Mesenchymal stem cell (in vitro differentiated cells and primary cell): ENCODE results near the gene SHQ1.

Source experiments
- DNase-seq: peaks from one replicate; pipeline ENCODE4 v3.0.0-alpha.2; 2013
- H2AFZ ChIP-seq: one replicate; pipeline ENCODE4 v1.6.1; 2013; ENCODE audit warnings: low read depth, mild to moderate bottlenecking, control low read depth, inconsistent platforms, low read length, moderate library complexity
- H2AK5ac ChIP-seq: 2 replicates; pipeline ENCODE4 v1.6.1; 2013; ENCODE audit warnings: low read length, moderate library complexity, mild to moderate bottlenecking, inconsistent platforms; ENCODE audit not compliant: severe bottlenecking
- H2BK120ac ChIP-seq: one replicate; pipeline ENCODE4 v1.6.1; 2013; ENCODE audit warnings: low read depth, mild to moderate bottlenecking, inconsistent platforms, low read length, moderate library complexity
- H2BK12ac ChIP-seq, 2 experiments: one replicate each; pipeline ENCODE4 v1.6.1; 2013; ENCODE audit warnings: inconsistent platforms in 2 of 2, low read length in 2 of 2, mild to moderate bottlenecking in 2 of 2, moderate library complexity in 2 of 2, control low read depth in 1 of 2
- H2BK15ac ChIP-seq: one replicate; pipeline ENCODE4 v1.6.1; 2013; ENCODE audit warnings: mild to moderate bottlenecking, low read depth, inconsistent platforms; ENCODE audit not compliant: poor library complexity, severe bottlenecking
- H2BK5ac ChIP-seq: 2 replicates; pipeline ENCODE4 v1.6.1; 2013; ENCODE audit warnings: low read depth, mild to moderate bottlenecking, low read length, control low read depth, inconsistent platforms; ENCODE audit not compliant: poor library complexity, severe bottlenecking
- H3K14ac ChIP-seq, 2 experiments: one replicate each; pipeline ENCODE4 v1.6.1; 2013; ENCODE audit warnings: inconsistent platforms in 2 of 2, low read length in 2 of 2, control low read depth in 1 of 2, mild to moderate bottlenecking in 1 of 2, moderate library complexity in 1 of 2
- H3K18ac ChIP-seq, 2 experiments: one replicate each; pipeline ENCODE4 v1.6.1; 2013; ENCODE audit warnings: inconsistent platforms in 2 of 2, low read length in 2 of 2, control low read depth in 1 of 2, low read depth in 1 of 2, mild to moderate bottlenecking in 1 of 2
- H3K23ac ChIP-seq, 2 experiments: one replicate each; pipeline ENCODE4 v1.6.1; 2013; ENCODE audit warnings: inconsistent platforms in 2 of 2, low read length in 2 of 2, mild to moderate bottlenecking in 2 of 2, moderate library complexity in 2 of 2, control low read depth in 1 of 2
- H3K27ac ChIP-seq: 2 replicates; pipeline ENCODE4 v1.5.1; 2013; ENCODE audit warnings: mild to moderate bottlenecking, moderate library complexity, low read length, control low read depth, inconsistent platforms; ENCODE audit not compliant: poor library complexity, severe bottlenecking
- H3K27me3 ChIP-seq, 2 experiments: 2 replicates each; pipeline versions ENCODE4 v1.6.1 to v1.7.0; 2013; ENCODE audit warnings: low read length in 2 of 2, mild to moderate bottlenecking in 2 of 2, moderate library complexity in 2 of 2, control low read depth in 1 of 2, inconsistent platforms in 1 of 2; ENCODE audit not compliant: control insufficient read depth in 1 of 2, insufficient read depth in 1 of 2
- H3K36me3 ChIP-seq, 2 experiments: 2 replicates each; pipeline versions ENCODE4 v1.6.1 to v1.7.0; 2013; ENCODE audit warnings: low read length in 2 of 2, control low read depth in 1 of 2, inconsistent platforms in 1 of 2, low read depth in 1 of 2, mild to moderate bottlenecking in 1 of 2; ENCODE audit not compliant: insufficient read depth in 2 of 2, control insufficient read depth in 1 of 2
- H3K4ac ChIP-seq, 2 experiments: one replicate each; pipeline ENCODE4 v1.6.1; 2013; ENCODE audit warnings: inconsistent platforms in 2 of 2, low read length in 2 of 2, mild to moderate bottlenecking in 2 of 2, moderate library complexity in 2 of 2, control low read depth in 1 of 2, low read depth in 1 of 2
- H3K4me1 ChIP-seq: 2 replicates; pipeline ENCODE4 v1.6.1; 2013; ENCODE audit warnings: low read depth, low read length, control low read depth; ENCODE audit not compliant: control insufficient read depth, insufficient read depth
- H3K4me2 ChIP-seq: 2 replicates; pipeline ENCODE4 v1.6.1; 2013; ENCODE audit warnings: low read length, mild to moderate bottlenecking, inconsistent platforms; ENCODE audit not compliant: poor library complexity, severe bottlenecking
- H3K4me3 ChIP-seq, 2 experiments: 2 replicates each; pipeline versions ENCODE4 v1.5.1 to v1.7.0; 2013; ENCODE audit warnings: low read length in 2 of 2, mild to moderate bottlenecking in 2 of 2, control low read depth in 1 of 2, low read depth in 1 of 2; ENCODE audit not compliant: insufficient read depth in 1 of 2
- H3K79me1 ChIP-seq: replicated peaks from 2 replicates; pipeline ENCODE4 v1.6.1; 2013; ENCODE audit warnings: mild to moderate bottlenecking, control low read depth, low read length, inconsistent platforms; ENCODE audit not compliant: poor library complexity, severe bottlenecking
- H3K9ac ChIP-seq: 2 replicates; pipeline ENCODE4 v1.7.0; 2013; ENCODE audit warnings: mild to moderate bottlenecking, low read length, moderate library complexity
- H3K9me3 ChIP-seq: 2 replicates; pipeline ENCODE4 v1.7.0; 2013; ENCODE audit warnings: mild to moderate bottlenecking, low read length; ENCODE audit not compliant: control insufficient read depth
- H4K8ac ChIP-seq: one replicate; pipeline ENCODE4 v1.6.1; 2013; ENCODE audit warnings: inconsistent platforms, mild to moderate bottlenecking, low read length, moderate library complexity
- H4K91ac ChIP-seq: one replicate; pipeline ENCODE4 v1.6.1; 2013; ENCODE audit warnings: mild to moderate bottlenecking, low read length, inconsistent platforms
- WGBS: methylation state at CpG from one replicate; pipeline ENCODE4 v1.1.7; 2013; ENCODE audit warnings: mixed read lengths; 5-methylcytosine and 5-hydroxymethylcytosine counted together

SHQ1 gene

GRCh38 chr3:72786668-72787067 is 61.6 kb downstream of the SHQ1 start:
- H3K4me1 ChIP-seq, result no peaks in the 10 kb centered on the region
- H4K91ac ChIP-seq, result no peak overlapping the region
- H2BK120ac ChIP-seq, result no peak overlapping the region
- H3K4ac ChIP-seq, result no peak overlapping the region
- H2BK12ac ChIP-seq, result no peak overlapping the region
- DNase-seq, result no peak
- H2AK5ac ChIP-seq, result no peak overlapping the region
- H2BK5ac ChIP-seq, result no peak overlapping the region
- H3K4me3 ChIP-seq, result no peak overlapping the region
- no peaks in the 10 kb centered on the region for H3K27me3 ChIP-seq
- no peaks in the 10 kb centered on the region for H3K9me3 ChIP-seq
- H3K27ac ChIP-seq, result no peak overlapping the region
- H3K79me1 ChIP-seq, result peaks cover 2% of the 10 kb centered on the region
- no peak overlapping the region for H3K4me2 ChIP-seq
- H4K8ac ChIP-seq, result no peak overlapping the region
- H2BK15ac ChIP-seq, result no peak overlapping the region
- H3K9ac ChIP-seq, result no peak overlapping the region
- H3K14ac ChIP-seq, result no peak overlapping the region
- no peak overlapping the region for H3K23ac ChIP-seq
- H3K36me3 ChIP-seq, result peaks cover 9 to 13% of the 10 kb centered on the region in 2 experiments
- no peak overlapping the region for H2AFZ ChIP-seq
- H3K18ac ChIP-seq, result no peak overlapping the region
- 98% methylated on average over 3 of the region's 3 CpGs for WGBS

GRCh38 chr3:72784226-72784625 is 64.0 kb downstream of the SHQ1 start:
- H3K18ac ChIP-seq, result no peak overlapping the region
- H3K27me3 ChIP-seq, result no peaks in the 10 kb centered on the region
- H2BK12ac ChIP-seq, result no peak overlapping the region
- no peak overlapping the region for H3K9ac ChIP-seq
- H3K27ac ChIP-seq, result no peak overlapping the region
- no peak overlapping the region for H3K4ac ChIP-seq
- H3K4me1 ChIP-seq, result no peaks in the 10 kb centered on the region
- no peak overlapping the region for H2AK5ac ChIP-seq
- no peak overlapping the region for H2AFZ ChIP-seq
- H3K4me3 ChIP-seq, result no peak overlapping the region
- H3K9me3 ChIP-seq, result no peaks in the 10 kb centered on the region
- H2BK15ac ChIP-seq, result no peak overlapping the region
- no peak overlapping the region for H4K91ac ChIP-seq
- peaks cover 9 to 22% of the 10 kb centered on the region in 2 experiments for H3K36me3 ChIP-seq
- no peak for DNase-seq
- peaks cover 2% of the 10 kb centered on the region for H3K79me1 ChIP-seq
- H4K8ac ChIP-seq, result no peak overlapping the region
- no CpG with 5 or more reads among the region's 1 CpG for WGBS
- no peak overlapping the region for H2BK5ac ChIP-seq
- no peak overlapping the region for H3K23ac ChIP-seq
- no peak overlapping the region for H3K14ac ChIP-seq
- no peak overlapping the region for H2BK120ac ChIP-seq
- no peak overlapping the region for H3K4me2 ChIP-seq

GRCh38 chr3:72782521-72782920 is 65.7 kb downstream of the SHQ1 start:
- H2BK120ac ChIP-seq, result no peak overlapping the region
- H3K4ac ChIP-seq, result no peak overlapping the region
- no peak overlapping the region for H2BK12ac ChIP-seq
- H3K14ac ChIP-seq, result no peak overlapping the region
- H3K9ac ChIP-seq, result no peak overlapping the region
- H2BK15ac ChIP-seq, result no peak overlapping the region
- peaks cover 2% of the 10 kb centered on the region for H3K79me1 ChIP-seq
- H4K91ac ChIP-seq, result no peak overlapping the region
- no peak overlapping the region for H3K23ac ChIP-seq
- no peak overlapping the region for H3K18ac ChIP-seq
- no peak for DNase-seq
- WGBS, result 79% methylated on average over 2 of the region's 2 CpGs
- H2AK5ac ChIP-seq, result no peak overlapping the region
- peaks cover 0 to 22% of the 10 kb centered on the region in 2 experiments for H3K36me3 ChIP-seq
- no peak overlapping the region for H2AFZ ChIP-seq
- no peak overlapping the region for H2BK5ac ChIP-seq
- H3K4me1 ChIP-seq, result no peaks in the 10 kb centered on the region
- H3K9me3 ChIP-seq, result no peaks in the 10 kb centered on the region
- no peak overlapping the region for H4K8ac ChIP-seq
- H3K4me3 ChIP-seq, result no peak overlapping the region
- no peak overlapping the region for H3K4me2 ChIP-seq
- no peaks in the 10 kb centered on the region for H3K27me3 ChIP-seq
- H3K27ac ChIP-seq, result no peak overlapping the region

- no peak overlapping the region for H2AK5ac ChIP-seq
- H3K27me3 ChIP-seq, result no peaks in the 10 kb centered on the region
- 80% methylated on average over 1 of the region's 1 CpG for WGBS
- H2AFZ ChIP-seq, result no peak overlapping the region
- no peaks in the 10 kb centered on the region for H3K9me3 ChIP-seq
- no peak for DNase-seq
- no peak overlapping the region for H3K4ac ChIP-seq
- H3K9ac ChIP-seq, result no peak overlapping the region
- H4K8ac ChIP-seq, result no peak overlapping the region
- no peak overlapping the region for H3K4me2 ChIP-seq
- no peak overlapping the region for H4K91ac ChIP-seq
- peaks cover 0 to 23% of the 10 kb centered on the region in 2 experiments for H3K36me3 ChIP-seq
- H3K4me1 ChIP-seq, result no peaks in the 10 kb centered on the region
- H3K14ac ChIP-seq, result no peak overlapping the region
- H3K79me1 ChIP-seq, result peaks cover 3% of the 10 kb centered on the region
- no peak overlapping the region for H2BK12ac ChIP-seq
- H3K4me3 ChIP-seq, result no peak overlapping the region
- H3K23ac ChIP-seq, result no peak overlapping the region
- H2BK5ac ChIP-seq, result no peak overlapping the region
- no peak overlapping the region for H3K27ac ChIP-seq
- H2BK120ac ChIP-seq, result no peak overlapping the region
- H3K18ac ChIP-seq, result no peak overlapping the region
- H2BK15ac ChIP-seq, result no peak overlapping the region
These were observed 78.3 kb downstream of the SHQ1 start for GRCh38 chr3:72769758-72770540.
